ENCODE results near the gene UST. TPM values are rescaled to one million over a fixed set of nuclear protein-coding genes. Genes with fewer than 3 reads are reported as not detected.
"Not testable (repeated sequence)": the region's sequence is repeated elsewhere in the genome, so short reads cannot be mapped to it uniquely, and the experiment has no call there.

The UST gene
- total and polyA plus RNA-seq, 4 donors, result 0.24 to 2.7 (median 0.87) TPM

DNA sequence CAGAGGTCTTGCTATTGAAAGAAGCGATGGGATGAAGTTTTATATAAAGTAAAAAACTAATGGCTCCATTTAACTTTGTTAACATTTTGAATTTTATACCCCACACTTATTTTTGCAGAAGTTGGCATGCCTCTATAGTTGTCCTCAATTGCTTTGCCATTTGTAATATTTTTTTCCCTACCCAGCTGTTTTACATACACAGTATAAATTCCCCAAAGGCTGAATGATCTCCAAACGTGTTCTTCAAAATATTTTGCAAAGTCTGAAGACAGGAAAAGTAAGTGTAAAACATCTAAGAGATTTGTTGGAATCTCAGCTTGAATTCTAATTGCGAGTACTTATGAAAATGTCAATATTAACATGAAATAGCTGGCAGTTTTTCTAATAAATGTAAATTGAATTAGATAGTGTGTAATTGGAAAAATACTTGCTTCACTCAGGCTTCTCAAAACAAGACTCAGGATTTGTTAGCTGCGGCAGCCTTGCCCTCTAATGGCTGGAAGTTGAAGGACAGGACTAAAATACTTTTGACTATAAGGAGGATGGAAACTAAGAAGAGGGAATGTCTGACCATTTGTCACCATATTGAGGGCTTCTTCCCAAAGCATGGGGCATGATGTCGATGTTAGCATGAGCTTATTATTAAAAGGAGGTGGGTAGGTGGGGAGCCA is 226.8 kb downstream of the UST start:
- H3K27me3 ChIP-seq (ENCODE audit: control insufficient read depth in 4 of 4, insufficient read depth in 4 of 4, low read length in 3 of 4), result peaks cover 0 to 8% (median 0%) of the 10 kb centered on the region in 4 donors
- WGBS, result 68% methylated on average over 5 of the region's 5 CpGs
- no peak for DNase-seq (ENCODE audit: low spot score)

DNA sequence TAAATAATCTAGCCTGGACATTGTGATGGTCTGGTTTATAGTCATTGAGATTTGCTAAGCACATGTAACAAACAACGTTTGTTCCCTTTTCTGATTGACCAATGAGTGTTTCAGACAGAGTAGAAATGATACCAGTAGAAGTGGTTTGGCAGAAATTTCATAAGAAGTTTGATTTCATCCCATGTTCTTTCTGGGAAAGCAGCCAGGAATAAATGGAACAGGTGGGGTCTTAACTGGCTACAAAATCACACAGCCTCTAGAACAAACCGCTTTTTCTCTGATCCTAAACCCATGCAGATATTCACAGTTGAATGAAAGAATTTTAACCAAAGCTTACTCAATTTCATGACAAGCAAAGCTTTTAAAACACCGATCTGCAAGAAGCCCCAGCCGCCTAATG is 227.5 kb downstream of the UST start:
- H3K9ac ChIP-seq (ENCODE audit: low read depth in 1 of 2, low read length in 2 of 2), result no peak overlapping the region
- no peaks in the 10 kb centered on the region for H3K4me1 ChIP-seq (ENCODE audit: control insufficient read depth in 4 of 4, insufficient read depth in 4 of 4, low read length in 3 of 4)
- 85% methylated on average over 4 of the region's 4 CpGs for WGBS
- DNase-seq (ENCODE audit: low spot score), result no peak
- no peak overlapping the region for H3K27ac ChIP-seq (ENCODE audit: low read depth in 1 of 2, low read length in 2 of 2)
- TF ChIP-seq, protein P1, sequence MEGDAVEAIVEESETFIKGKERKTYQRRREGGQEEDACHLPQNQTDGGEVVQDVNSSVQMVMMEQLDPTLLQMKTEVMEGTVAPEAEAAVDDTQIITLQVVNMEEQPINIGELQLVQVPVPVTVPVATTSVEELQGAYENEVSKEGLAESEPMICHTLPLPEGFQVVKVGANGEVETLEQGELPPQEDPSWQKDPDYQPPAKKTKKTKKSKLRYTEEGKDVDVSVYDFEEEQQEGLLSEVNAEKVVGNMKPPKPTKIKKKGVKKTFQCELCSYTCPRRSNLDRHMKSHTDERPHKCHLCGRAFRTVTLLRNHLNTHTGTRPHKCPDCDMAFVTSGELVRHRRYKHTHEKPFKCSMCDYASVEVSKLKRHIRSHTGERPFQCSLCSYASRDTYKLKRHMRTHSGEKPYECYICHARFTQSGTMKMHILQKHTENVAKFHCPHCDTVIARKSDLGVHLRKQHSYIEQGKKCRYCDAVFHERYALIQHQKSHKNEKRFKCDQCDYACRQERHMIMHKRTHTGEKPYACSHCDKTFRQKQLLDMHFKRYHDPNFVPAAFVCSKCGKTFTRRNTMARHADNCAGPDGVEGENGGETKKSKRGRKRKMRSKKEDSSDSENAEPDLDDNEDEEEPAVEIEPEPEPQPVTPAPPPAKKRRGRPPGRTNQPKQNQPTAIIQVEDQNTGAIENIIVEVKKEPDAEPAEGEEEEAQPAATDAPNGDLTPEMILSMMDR (IDR thresholded peaks at IDR 0.05; ENCODE audit: low read depth, low read length, missing input control), result no peak
- TF ChIP-seq EGR1 (IDR thresholded peaks at IDR 0.05; ENCODE audit: low read depth in 2 of 2) (no peak), SP1 (IDR thresholded peaks at IDR 0.05) (no peak), GABPA (IDR thresholded peaks at IDR 0.05 in 1 of 2, conservative IDR thresholded peaks at IDR 0.05 in 1 of 2) (no peak), FOXA1 (IDR thresholded peaks at IDR 0.05) (no peak), HNF4G (IDR thresholded peaks at IDR 0.05) (no peak), RXRA (IDR thresholded peaks at IDR 0.05) (no peak), JUND (IDR thresholded peaks at IDR 0.05) (no peak)
- TF ChIP-seq, protein P2, sequence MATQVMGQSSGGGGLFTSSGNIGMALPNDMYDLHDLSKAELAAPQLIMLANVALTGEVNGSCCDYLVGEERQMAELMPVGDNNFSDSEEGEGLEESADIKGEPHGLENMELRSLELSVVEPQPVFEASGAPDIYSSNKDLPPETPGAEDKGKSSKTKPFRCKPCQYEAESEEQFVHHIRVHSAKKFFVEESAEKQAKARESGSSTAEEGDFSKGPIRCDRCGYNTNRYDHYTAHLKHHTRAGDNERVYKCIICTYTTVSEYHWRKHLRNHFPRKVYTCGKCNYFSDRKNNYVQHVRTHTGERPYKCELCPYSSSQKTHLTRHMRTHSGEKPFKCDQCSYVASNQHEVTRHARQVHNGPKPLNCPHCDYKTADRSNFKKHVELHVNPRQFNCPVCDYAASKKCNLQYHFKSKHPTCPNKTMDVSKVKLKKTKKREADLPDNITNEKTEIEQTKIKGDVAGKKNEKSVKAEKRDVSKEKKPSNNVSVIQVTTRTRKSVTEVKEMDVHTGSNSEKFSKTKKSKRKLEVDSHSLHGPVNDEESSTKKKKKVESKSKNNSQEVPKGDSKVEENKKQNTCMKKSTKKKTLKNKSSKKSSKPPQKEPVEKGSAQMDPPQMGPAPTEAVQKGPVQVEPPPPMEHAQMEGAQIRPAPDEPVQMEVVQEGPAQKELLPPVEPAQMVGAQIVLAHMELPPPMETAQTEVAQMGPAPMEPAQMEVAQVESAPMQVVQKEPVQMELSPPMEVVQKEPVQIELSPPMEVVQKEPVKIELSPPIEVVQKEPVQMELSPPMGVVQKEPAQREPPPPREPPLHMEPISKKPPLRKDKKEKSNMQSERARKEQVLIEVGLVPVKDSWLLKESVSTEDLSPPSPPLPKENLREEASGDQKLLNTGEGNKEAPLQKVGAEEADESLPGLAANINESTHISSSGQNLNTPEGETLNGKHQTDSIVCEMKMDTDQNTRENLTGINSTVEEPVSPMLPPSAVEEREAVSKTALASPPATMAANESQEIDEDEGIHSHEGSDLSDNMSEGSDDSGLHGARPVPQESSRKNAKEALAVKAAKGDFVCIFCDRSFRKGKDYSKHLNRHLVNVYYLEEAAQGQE (IDR thresholded peaks at IDR 0.05), result no peak
- H3K27me3 ChIP-seq (ENCODE audit: control insufficient read depth in 4 of 4, insufficient read depth in 4 of 4, low read length in 3 of 4), result peaks cover 0 to 8% (median 0%) of the 10 kb centered on the region in 4 donors
- no peak overlapping the region for H3K4me3 ChIP-seq (ENCODE audit: low read depth in 1 of 3, low read length in 3 of 3)
- no peaks in the 10 kb centered on the region for H3K36me3 ChIP-seq (ENCODE audit: control insufficient read depth in 4 of 4, insufficient read depth in 3 of 4, low read depth in 1 of 4, low read length in 3 of 4)
- H3K9me3 ChIP-seq (ENCODE audit: control insufficient read depth in 4 of 4, low read length in 3 of 4), result no peaks in the 10 kb centered on the region

More for the DNA sequence above, 226.8 kb downstream of the UST start:
- H3K9ac ChIP-seq (ENCODE audit: low read depth in 1 of 2, low read length in 2 of 2), result no peak overlapping the region
- TF ChIP-seq RAD21 (IDR thresholded peaks at IDR 0.05), result peak; percentile 66 to 67
- no peak for TF ChIP-seq HNF4A (conservative IDR thresholded peaks at IDR 0.05)
- no peak for TF ChIP-seq HNF4G (IDR thresholded peaks at IDR 0.05)
- TF ChIP-seq, protein P1 (IDR thresholded peaks at IDR 0.05; ENCODE audit: low read depth, low read length, missing input control), result peak; percentile 25
- no peak overlapping the region for H3K4me3 ChIP-seq (ENCODE audit: low read depth in 1 of 3, low read length in 3 of 3)
- no peaks in the 10 kb centered on the region for H3K9me3 ChIP-seq (ENCODE audit: control insufficient read depth in 4 of 4, low read length in 3 of 4)
- H3K4me1 ChIP-seq (ENCODE audit: control insufficient read depth in 4 of 4, insufficient read depth in 4 of 4, low read length in 3 of 4), result no peaks in the 10 kb centered on the region
- no peaks in the 10 kb centered on the region for H3K36me3 ChIP-seq (ENCODE audit: control insufficient read depth in 4 of 4, insufficient read depth in 3 of 4, low read depth in 1 of 4, low read length in 3 of 4)
- H3K27ac ChIP-seq (ENCODE audit: low read depth in 1 of 2, low read length in 2 of 2), result no peak overlapping the region

DNA sequence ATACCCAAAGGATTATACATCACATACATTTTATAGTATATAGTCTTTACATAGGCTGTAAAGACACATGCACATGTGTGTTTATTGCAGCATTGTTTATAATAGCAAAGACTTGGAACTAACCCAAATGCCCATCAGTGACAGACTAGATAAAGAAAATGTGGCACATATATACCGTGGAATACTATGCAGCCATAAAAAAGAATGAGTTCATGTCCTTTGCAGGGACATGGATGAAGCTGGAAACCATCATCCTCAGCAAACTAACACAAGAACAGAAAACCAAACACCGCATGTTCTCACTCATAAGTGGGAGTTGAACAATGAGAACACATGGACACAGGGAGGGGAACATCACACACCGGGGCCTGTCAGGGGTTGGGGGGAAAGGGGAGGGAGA is 231.5 kb downstream of the UST start:
- not testable (repeated sequence) for DNase-seq (ENCODE audit: low spot score); H3K9me3 ChIP-seq (ENCODE audit: control insufficient read depth in 4 of 4, low read length in 3 of 4); H3K27me3 ChIP-seq (ENCODE audit: control insufficient read depth in 4 of 4, insufficient read depth in 4 of 4, low read length in 3 of 4); H3K27ac ChIP-seq (ENCODE audit: low read depth in 1 of 2, low read length in 2 of 2); H3K36me3 ChIP-seq (ENCODE audit: control insufficient read depth in 4 of 4, insufficient read depth in 3 of 4, low read depth in 1 of 4, low read length in 3 of 4); H3K9ac ChIP-seq (ENCODE audit: low read depth in 1 of 2, low read length in 2 of 2); H3K4me1 ChIP-seq (ENCODE audit: control insufficient read depth in 4 of 4, insufficient read depth in 4 of 4, low read length in 3 of 4); H3K4me3 ChIP-seq (ENCODE audit: low read depth in 1 of 3, low read length in 3 of 3)
- WGBS, result 98% methylated on average over 2 of the region's 3 CpGs
